GM12872 (cell line): ENCODE measurements around the gene PRR27.
A peak's percentile ranks its signal among the peaks of the same experiment; 100 is the strongest.

Experiments
- CTCF ChIP-seq: IDR thresholded peaks from 3 replicates; pipeline ENCODE4 v1.5.1; 2011; ENCODE audit warnings: low read depth, mild to moderate bottlenecking, low read length, moderate library complexity; ENCODE audit not compliant: insufficient read depth

Gene PRR27

GRCh38 chr4:70183168-70183939 is 29.3 kb downstream of the PRR27 start:
- peak; percentile 76 for TF ChIP-seq CTCF

GRCh38 chr4:70183940-70184246 is 29.9 kb downstream of the PRR27 start:
- TF ChIP-seq CTCF, result no peak

- TF ChIP-seq CTCF, result no peak
Measured at GRCh38 chr4:70187216-70187615, 33.2 kb downstream of the PRR27 start.

GRCh38 chr4:70190579-70190978 is 36.5 kb downstream of the PRR27 start:
- TF ChIP-seq CTCF, result no peak

- TF ChIP-seq CTCF, result no peak
Measured at GRCh38 chr4:70191647-70192046, 37.6 kb downstream of the PRR27 start.

GRCh38 chr4:70192895-70193294 is 38.9 kb downstream of the PRR27 start:
- TF ChIP-seq CTCF, result no peak

- no peak for TF ChIP-seq CTCF
Measured at GRCh38 chr4:70195425-70195824, 41.4 kb downstream of the PRR27 start, which contains the start of gene ODAM. ODAM (plus strand) TSS chr4:70195725; CDS start chr4:70196544, 819 bp downstream.

- TF ChIP-seq CTCF, result no peak
Measured at GRCh38 chr4:70196857-70197256, 42.8 kb downstream of the PRR27 start.
